Measurements from ENCODE around the gene GBF1. TPM values are rescaled to one million over a fixed set of nuclear protein-coding genes. Genes with fewer than 3 reads are reported as not detected.

Gene GBF1
- total RNA-seq, 1 donor from 2014 or later = 59.9 TPM

DNA sequence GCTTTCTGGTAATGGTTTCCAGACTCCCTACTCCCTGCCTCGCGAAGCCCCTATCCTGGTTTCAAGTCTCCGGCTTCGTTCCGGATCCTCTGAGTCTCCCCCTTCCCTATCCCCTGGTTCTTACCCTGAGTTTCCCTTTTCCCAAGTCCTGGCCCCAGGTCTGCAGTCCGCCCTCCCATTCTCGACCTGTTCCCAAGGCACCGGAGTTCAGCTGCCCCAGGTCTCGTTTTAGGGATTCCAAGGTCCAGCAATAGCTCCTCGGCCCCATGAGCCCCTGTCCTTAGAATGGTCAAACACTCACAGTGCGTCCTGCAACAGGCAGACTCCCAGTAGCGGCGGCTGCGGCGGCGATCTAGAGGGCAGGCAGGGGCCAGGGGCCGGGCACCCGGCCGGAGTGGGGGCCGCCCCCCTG is 4.3 kb upstream of the GBF1 start:
- H3K9me3 Mint-ChIP-seq (ENCODE audit: unreplicated experiment) = no peaks in the 10 kb centered on the region
- peaks cover 37% of the 10 kb centered on the region for H3K27me3 Mint-ChIP-seq (ENCODE audit: unreplicated experiment)
- H3K36me3 Mint-ChIP-seq (ENCODE audit: unreplicated experiment) = no peaks in the 10 kb centered on the region

DNA sequence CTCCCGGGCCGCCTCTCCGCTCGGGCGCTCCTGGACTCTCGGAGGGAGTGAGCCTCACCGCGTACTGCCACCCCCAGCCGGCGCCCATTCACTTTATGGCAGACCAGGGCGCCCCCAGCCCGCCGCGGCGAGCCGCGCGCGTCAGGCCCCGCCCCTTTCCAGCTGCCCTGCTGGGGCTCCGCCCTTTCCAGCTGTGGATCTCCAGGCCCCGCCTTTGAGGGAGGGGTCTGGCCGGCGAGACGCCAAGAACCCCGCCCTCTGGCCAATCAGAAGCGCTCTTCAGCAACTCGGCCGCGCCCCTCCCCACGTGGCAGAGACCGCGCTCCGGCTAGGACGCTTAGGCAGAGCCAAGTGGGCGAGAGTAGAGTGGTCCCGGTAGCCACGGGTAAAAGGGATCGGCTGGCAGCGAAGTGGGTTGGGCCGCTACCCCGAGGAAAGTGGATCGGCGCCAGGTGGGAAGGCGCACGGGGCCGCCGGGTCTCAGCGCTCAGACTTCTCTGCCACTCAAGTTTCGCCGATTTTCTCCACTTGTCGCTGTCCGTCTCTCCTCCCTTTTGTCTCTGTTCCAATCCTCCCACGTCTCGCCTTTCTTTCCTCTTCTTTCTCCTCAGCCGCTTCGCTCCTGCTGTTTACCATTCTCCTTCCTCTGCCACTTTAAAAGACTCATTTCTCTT is 3.8 kb upstream of the GBF1 start, which contains the start of gene PITX3:
PITX3 (minus strand) TSS at position 69 of the 674 bp plus-strand sequence. CDS start 9,432 bp downstream, outside the sequence.
- peak within 1 kb of the TSS; percentile 85 for H3K4me3 Mint-ChIP-seq (ENCODE audit: unreplicated experiment)
- peak within 1 kb of the TSS; percentile 57 for H3K27ac Mint-ChIP-seq (ENCODE audit: unreplicated experiment)
- TF ChIP-seq, protein P1, sequence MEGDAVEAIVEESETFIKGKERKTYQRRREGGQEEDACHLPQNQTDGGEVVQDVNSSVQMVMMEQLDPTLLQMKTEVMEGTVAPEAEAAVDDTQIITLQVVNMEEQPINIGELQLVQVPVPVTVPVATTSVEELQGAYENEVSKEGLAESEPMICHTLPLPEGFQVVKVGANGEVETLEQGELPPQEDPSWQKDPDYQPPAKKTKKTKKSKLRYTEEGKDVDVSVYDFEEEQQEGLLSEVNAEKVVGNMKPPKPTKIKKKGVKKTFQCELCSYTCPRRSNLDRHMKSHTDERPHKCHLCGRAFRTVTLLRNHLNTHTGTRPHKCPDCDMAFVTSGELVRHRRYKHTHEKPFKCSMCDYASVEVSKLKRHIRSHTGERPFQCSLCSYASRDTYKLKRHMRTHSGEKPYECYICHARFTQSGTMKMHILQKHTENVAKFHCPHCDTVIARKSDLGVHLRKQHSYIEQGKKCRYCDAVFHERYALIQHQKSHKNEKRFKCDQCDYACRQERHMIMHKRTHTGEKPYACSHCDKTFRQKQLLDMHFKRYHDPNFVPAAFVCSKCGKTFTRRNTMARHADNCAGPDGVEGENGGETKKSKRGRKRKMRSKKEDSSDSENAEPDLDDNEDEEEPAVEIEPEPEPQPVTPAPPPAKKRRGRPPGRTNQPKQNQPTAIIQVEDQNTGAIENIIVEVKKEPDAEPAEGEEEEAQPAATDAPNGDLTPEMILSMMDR (IDR thresholded peaks at IDR 0.05) = no peak

More for the DNA sequence above, 4.3 kb upstream of the GBF1 start:
- TF ChIP-seq, protein P1 (IDR thresholded peaks at IDR 0.05) = no peak
- H3K4me3 Mint-ChIP-seq (ENCODE audit: unreplicated experiment) = peak overlapping the region; percentile 71
- H3K4me1 Mint-ChIP-seq (ENCODE audit: unreplicated experiment) = peaks cover 20% of the 10 kb centered on the region
- H3K27ac Mint-ChIP-seq (ENCODE audit: unreplicated experiment) = no peak overlapping the region
- no peak for DNase-seq (ENCODE audit: extremely low spot score, unreplicated experiment)

DNA sequence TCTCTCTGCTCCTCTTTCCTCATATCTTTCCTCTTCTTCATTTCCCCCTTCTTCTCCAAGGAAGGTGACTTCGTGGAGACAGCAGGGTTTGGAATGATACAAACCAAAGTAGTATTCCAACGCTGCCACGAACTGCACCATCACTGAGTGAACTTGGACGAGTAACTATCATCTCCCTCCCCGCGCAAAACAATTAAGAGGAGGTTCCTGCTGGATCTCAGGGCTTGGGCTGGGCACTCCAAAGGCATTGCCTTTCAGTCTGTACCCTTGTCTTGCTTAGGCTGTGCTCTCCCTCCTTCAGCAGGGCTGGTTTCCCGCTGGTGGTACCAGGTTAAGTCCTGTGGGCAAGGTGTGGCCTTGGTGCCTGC is 3.2 kb upstream of the GBF1 start:
- peaks cover 30% of the 10 kb centered on the region for H3K4me1 Mint-ChIP-seq (ENCODE audit: unreplicated experiment)
- TF ChIP-seq, protein P1 (IDR thresholded peaks at IDR 0.05) = no peak
- H3K27me3 Mint-ChIP-seq (ENCODE audit: unreplicated experiment) = peaks cover 30% of the 10 kb centered on the region
- H3K4me3 Mint-ChIP-seq (ENCODE audit: unreplicated experiment) = peak overlapping the region; percentile 85
- H3K27ac Mint-ChIP-seq (ENCODE audit: unreplicated experiment) = peak overlapping the region; percentile 57
- H3K36me3 Mint-ChIP-seq (ENCODE audit: unreplicated experiment) = no peaks in the 10 kb centered on the region
- no peaks in the 10 kb centered on the region for H3K9me3 Mint-ChIP-seq (ENCODE audit: unreplicated experiment)
- DNase-seq (ENCODE audit: extremely low spot score, unreplicated experiment) = no peak

More for the DNA sequence above, 3.8 kb upstream of the GBF1 start, which contains the start of gene PITX3:
- peak; percentile 97 for DNase-seq (ENCODE audit: extremely low spot score, unreplicated experiment)
- Mint-ChIP-seq H3K4me1 (ENCODE audit: unreplicated experiment) (peaks cover 25% of the 10 kb centered on the region), H3K27me3 (ENCODE audit: unreplicated experiment) (peaks cover 33% of the 10 kb centered on the region), H3K9me3 (ENCODE audit: unreplicated experiment) (no peaks in the 10 kb centered on the region), H3K36me3 (ENCODE audit: unreplicated experiment) (no peaks in the 10 kb centered on the region)

DNA sequence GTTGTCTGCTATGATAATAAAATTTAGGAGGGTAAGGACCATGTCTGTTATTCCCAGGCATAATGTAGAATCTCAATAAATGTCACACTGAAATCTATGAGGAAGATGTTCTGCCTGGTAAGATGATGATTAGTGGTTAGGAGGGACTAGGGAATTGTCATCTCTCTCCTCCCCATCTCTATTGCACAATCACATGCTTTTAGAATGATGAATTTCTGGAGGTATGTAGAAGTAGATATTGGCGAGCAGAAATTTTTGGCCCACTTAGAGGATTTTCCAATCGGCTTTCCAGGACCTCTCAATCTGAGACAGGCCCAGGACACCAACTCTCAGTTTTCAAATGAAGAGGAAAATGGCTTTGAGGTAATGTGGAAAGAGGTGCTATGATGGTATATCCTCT is 2.0 kb upstream of the GBF1 start:
- TF ChIP-seq, protein P1 (IDR thresholded peaks at IDR 0.05) = no peak
- H3K27ac Mint-ChIP-seq (ENCODE audit: unreplicated experiment) = no peak overlapping the region
- peaks cover 22% of the 10 kb centered on the region for H3K27me3 Mint-ChIP-seq (ENCODE audit: unreplicated experiment)
- DNase-seq (ENCODE audit: extremely low spot score, unreplicated experiment) = no peak
- H3K36me3 Mint-ChIP-seq (ENCODE audit: unreplicated experiment) = no peaks in the 10 kb centered on the region
- H3K4me1 Mint-ChIP-seq (ENCODE audit: unreplicated experiment) = peaks cover 42% of the 10 kb centered on the region
- peak overlapping the region; percentile 27 for H3K4me3 Mint-ChIP-seq (ENCODE audit: unreplicated experiment)
- H3K9me3 Mint-ChIP-seq (ENCODE audit: unreplicated experiment) = no peaks in the 10 kb centered on the region

DNA sequence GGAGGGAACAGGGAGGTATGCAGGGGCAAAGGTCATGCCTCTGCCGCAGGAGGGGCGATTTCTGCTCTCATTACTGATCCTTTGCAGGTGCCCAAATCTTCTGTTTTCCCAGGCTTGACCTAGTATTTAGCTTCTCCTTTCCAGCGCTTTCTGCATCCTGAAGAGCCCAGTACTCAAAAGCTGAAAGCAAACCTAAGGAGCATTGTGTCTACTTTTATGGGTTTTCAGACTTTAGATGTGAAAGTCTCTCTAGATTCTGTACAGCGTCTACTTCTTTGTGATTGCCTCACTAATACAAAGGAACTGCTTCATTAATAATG is 560 bp downstream of the GBF1 start:
- Mint-ChIP-seq H3K4me3 (ENCODE audit: unreplicated experiment) (peak overlapping the region; percentile 98), H3K4me1 (ENCODE audit: unreplicated experiment) (peaks cover 47% of the 10 kb centered on the region), H3K9me3 (ENCODE audit: unreplicated experiment) (no peaks in the 10 kb centered on the region), H3K27me3 (ENCODE audit: unreplicated experiment) (no peaks in the 10 kb centered on the region), H3K36me3 (ENCODE audit: unreplicated experiment) (peaks cover 3% of the 10 kb centered on the region), H3K27ac (ENCODE audit: unreplicated experiment) (peak overlapping the region; percentile 89)
- TF ChIP-seq, protein P1 (IDR thresholded peaks at IDR 0.05) = no peak
- no peak for DNase-seq (ENCODE audit: extremely low spot score, unreplicated experiment)

Data from osteocyte (in vitro differentiated cells).